Activated B cell treated with CpG ODN at 0.5 μM for 24 hours (primary cell): ENCODE results near the gene DNAAF3. TPM values are rescaled to one million over a fixed set of nuclear protein-coding genes. Genes with fewer than 3 reads are reported as not detected.

Experiments used
- ATAC-seq: fragments of 200-7000 bp; cut with Tn5 transposase; one replicate; pipeline ENCODE4 v1.10.0; 2021; ENCODE audit warnings: low read depth, mild to moderate bottlenecking, moderate library complexity
- CTCF ChIA-PET: fragments of 350-600 bp; sonication (Branson Sonifier 250); formaldehyde crosslinking; loops from one replicate; lab custom pipeline; 2021; ENCODE audit warnings: antibody characterized with exemption; lab: Charles Lee
- POLR2A ChIA-PET: fragments of 350-600 bp; sonication (Branson Sonifier 250); formaldehyde crosslinking; loops from one replicate; lab custom pipeline; 2021; ENCODE audit warnings: antibody characterized with exemption; lab: Charles Lee
- DNase-seq: peaks from one replicate; pipeline ENCODE4 v3.0.0; 2022
- H3K27ac Mint-ChIP-seq: one replicate; pipeline ENCODE4 v1.8.0; 2020; ENCODE audit warnings: mixed read lengths
- H3K27me3 Mint-ChIP-seq: one replicate; pipeline ENCODE4 v1.8.0; 2021; ENCODE audit warnings: mixed read lengths
- H3K36me3 Mint-ChIP-seq: one replicate; pipeline ENCODE4 v1.8.0; 2021; ENCODE audit warnings: low read depth, mixed read lengths
- H3K4me1 Mint-ChIP-seq: one replicate; pipeline ENCODE4 v1.8.0; 2021; ENCODE audit warnings: mixed read lengths
- H3K4me3 Mint-ChIP-seq: one replicate; pipeline ENCODE4 v1.8.0; 2020; ENCODE audit warnings: mild to moderate bottlenecking, mixed read lengths
- H3K9me3 Mint-ChIP-seq: one replicate; pipeline ENCODE4 v1.8.0; 2020; ENCODE audit warnings: mixed read lengths
- intact Hi-C: fragments of 100-400 bp; cut with micrococcal nuclease; formaldehyde crosslinking; loops from one replicate; pipeline ENCODE4 v1.15.1; 2024
- total RNA-seq: library from RNA; stranded (reverse); gene quantifications from 2 replicates; pipeline ENCODE4 v1.2.3, GENCODE V29; 2022
- TF ChIP-seq, protein P1 (sequence below): fragments of 200-600 bp; IDR thresholded peaks from one replicate; pipeline ENCODE4 v1.8.0; 2022; ENCODE audit warnings: antibody characterized with exemption, mild to moderate bottlenecking

DNAAF3 gene
- total RNA-seq, 1 donor from 2014 or later = not detected

DNA sequence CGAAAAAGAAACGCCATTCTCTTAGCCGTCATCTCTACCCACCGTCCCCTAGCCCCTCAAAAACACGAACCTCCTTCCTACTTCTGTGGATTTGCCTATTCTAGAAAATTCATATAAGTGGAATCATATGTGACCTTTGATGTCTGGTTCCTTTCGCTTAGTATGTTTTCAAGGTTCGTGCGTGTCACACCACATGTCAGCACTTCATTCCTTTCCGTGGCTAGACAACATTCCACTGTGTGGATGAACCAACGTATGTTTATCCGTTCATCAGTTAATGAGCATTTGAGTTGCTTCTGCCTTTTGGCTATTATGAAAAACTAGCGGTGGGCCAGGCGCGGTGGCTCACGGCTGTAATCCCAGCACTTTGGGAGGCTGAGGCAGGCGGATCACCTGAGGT is 35.0 kb downstream of the DNAAF3 start:
- Mint-ChIP-seq H3K36me3 (no peaks in the 10 kb centered on the region), H3K4me1 (peaks cover 5% of the 10 kb centered on the region), H3K27ac (no peak overlapping the region), H3K27me3 (peaks cover 36% of the 10 kb centered on the region), H3K9me3 (no peaks in the 10 kb centered on the region), H3K4me3 (no peak overlapping the region)
- ATAC-seq = no peak
- TF ChIP-seq, protein P1, sequence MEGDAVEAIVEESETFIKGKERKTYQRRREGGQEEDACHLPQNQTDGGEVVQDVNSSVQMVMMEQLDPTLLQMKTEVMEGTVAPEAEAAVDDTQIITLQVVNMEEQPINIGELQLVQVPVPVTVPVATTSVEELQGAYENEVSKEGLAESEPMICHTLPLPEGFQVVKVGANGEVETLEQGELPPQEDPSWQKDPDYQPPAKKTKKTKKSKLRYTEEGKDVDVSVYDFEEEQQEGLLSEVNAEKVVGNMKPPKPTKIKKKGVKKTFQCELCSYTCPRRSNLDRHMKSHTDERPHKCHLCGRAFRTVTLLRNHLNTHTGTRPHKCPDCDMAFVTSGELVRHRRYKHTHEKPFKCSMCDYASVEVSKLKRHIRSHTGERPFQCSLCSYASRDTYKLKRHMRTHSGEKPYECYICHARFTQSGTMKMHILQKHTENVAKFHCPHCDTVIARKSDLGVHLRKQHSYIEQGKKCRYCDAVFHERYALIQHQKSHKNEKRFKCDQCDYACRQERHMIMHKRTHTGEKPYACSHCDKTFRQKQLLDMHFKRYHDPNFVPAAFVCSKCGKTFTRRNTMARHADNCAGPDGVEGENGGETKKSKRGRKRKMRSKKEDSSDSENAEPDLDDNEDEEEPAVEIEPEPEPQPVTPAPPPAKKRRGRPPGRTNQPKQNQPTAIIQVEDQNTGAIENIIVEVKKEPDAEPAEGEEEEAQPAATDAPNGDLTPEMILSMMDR = no peak
- ChIA-PET POLR2A (no interaction called here), CTCF (no interaction called here)
- intact Hi-C loops = no loop called here
- no peak for DNase-seq

DNA sequence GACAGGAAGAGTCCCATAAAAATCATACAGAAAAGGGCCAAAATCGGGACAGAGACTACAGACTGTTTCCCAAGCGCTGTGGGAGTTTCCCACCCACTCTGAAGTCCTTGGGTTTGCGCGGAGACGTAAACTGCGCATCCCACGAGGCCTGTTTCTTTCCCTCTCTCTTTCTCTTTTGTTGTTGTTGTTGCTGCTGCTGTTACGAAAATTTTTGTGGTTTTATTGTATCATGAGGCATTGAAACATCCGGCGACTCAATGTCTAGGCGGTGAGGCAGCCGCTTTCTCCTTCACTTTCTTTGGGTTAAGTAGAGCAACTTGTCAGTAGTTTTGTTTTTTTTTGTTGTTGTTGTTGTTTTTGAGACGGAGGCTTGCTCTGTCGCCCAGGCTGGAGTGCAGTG is 47.4 kb downstream of the DNAAF3 start:
- peak overlapping the region; percentile 64 for H3K4me3 Mint-ChIP-seq
- ChIA-PET CTCF (interaction anchor here (1.4 kb wide), 1 partner anchor 348 kb away, joined by 3 read pairs; no protein-coding TSS in a partner anchor), POLR2A (interaction anchor here (1.4 kb wide), 1 partner anchor 161 kb away, joined by 3 read pairs; no protein-coding TSS in a partner anchor)
- DNase-seq (no peak), ATAC-seq (no peak)
- intact Hi-C loops = no loop called here
- peaks cover 44% of the 10 kb centered on the region for H3K4me1 Mint-ChIP-seq
- TF ChIP-seq, protein P1 = no peak
- H3K9me3 Mint-ChIP-seq = no peaks in the 10 kb centered on the region
- H3K27ac Mint-ChIP-seq = no peak overlapping the region
- peaks cover 8% of the 10 kb centered on the region for H3K27me3 Mint-ChIP-seq
- H3K36me3 Mint-ChIP-seq = peaks cover 17% of the 10 kb centered on the region

DNA sequence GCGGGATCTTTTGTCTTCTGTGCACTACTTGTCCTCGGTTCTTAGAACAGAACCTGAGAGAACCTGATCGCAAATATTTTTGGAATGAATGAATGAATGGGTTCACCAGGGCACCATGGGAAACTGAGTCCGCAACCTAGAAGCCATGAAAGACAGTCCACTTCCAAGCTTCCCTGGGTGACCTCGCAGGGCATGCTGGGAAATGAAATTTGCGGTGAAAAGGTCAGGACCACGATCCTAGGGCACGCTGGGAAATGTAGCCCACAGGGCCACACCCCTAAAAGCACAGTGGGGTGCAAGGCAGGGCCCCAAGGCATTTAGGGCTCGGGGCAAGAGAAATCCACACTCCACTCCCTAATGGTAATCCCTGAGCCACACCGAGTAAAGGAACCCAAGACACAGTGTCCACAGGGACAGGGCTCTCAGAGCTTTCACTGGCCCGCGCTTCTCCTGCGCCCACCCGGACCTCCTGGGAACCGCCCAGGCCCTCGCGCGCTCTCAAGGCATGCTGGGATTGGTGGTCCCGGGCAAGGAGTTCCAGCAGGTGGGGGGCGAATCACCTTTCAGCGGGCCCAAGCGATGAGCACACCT is 47.9 kb downstream of the DNAAF3 start:
- ChIA-PET POLR2A (interaction anchor here (0.5 to 2.5 kb wide), 9 partner anchors 56 to 742 kb away, joined by 3 to 16 read pairs (median 4); partner anchors contain the start of genes FIZ1, KMT5C, RDH13 and UBE2S), CTCF (interaction anchor here (1.0 to 1.7 kb wide), 3 partner anchors 23 to 385 kb away, joined by 3 to 6 read pairs (median 3); no protein-coding TSS in a partner anchor)
- ATAC-seq (no peak), DNase-seq (no peak)
- intact Hi-C loops = no loop called here
- TF ChIP-seq, protein P1 = no peak
- H3K9me3 Mint-ChIP-seq = no peaks in the 10 kb centered on the region
- peaks cover 48% of the 10 kb centered on the region for H3K4me1 Mint-ChIP-seq
- peaks cover 17% of the 10 kb centered on the region for H3K36me3 Mint-ChIP-seq
- peaks cover 3% of the 10 kb centered on the region for H3K27me3 Mint-ChIP-seq
- peak overlapping the region; percentile 97 for H3K4me3 Mint-ChIP-seq
- peak overlapping the region; percentile 83 for H3K27ac Mint-ChIP-seq

DNA sequence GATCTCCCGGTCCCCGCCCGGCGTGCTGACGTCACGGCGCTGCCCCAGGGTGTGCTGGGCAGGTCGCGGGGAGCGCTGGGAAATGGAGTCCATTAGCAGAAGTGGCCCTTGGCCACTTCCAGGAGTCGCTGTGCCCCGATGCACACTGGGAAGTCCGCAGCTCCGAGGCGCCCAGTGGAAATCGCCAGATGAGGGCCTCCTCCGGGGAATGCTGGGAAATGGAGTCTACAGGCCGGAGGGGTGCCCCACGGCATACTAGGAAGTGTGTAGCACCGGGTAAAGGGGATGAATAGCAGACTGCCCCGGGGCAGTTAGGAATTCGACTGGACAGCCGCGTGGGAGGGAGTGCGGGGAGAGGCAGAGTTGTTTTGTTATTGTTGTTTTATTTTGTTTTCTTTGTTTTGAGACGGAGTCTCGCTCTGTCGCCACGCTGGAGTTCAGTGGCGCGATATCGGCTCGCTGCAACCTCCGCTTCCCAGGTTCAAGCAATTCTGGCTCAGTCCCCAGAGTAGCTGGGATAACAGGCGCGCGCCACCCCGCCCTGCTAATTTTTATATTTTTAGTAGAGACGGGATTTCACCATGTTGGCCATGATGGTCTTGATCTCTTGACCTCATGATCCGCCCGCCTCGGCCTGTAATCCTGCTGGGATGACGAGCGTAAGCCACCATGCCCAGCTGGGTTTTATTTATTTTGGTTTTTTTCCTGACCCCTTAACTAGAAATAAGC is 48.6 kb downstream of the DNAAF3 start:
- intact Hi-C loops = loop anchor here (1.0 kb wide), 7 partner anchors 55 to 1003 kb away; partner anchors contain the start of genes LENG8, PPP6R1, PRPF31 and RDH13
- DNase-seq = peak; percentile 96
- ChIA-PET CTCF (interaction anchor here (1.0 to 1.7 kb wide), 3 partner anchors 23 to 386 kb away, joined by 3 to 6 read pairs (median 3); no protein-coding TSS in a partner anchor), POLR2A (interaction anchor here (0.5 to 2.5 kb wide), 12 partner anchors 14 to 741 kb away, joined by 3 to 16 read pairs (median 4); partner anchors contain the start of genes FIZ1, KMT5C, RDH13 and UBE2S)
- H3K4me3 Mint-ChIP-seq = peak overlapping the region; percentile 97
- TF ChIP-seq, protein P1 = no peak
- H3K4me1 Mint-ChIP-seq = peaks cover 55% of the 10 kb centered on the region
- peak; percentile 93 for ATAC-seq
- H3K9me3 Mint-ChIP-seq = no peaks in the 10 kb centered on the region
- H3K27ac Mint-ChIP-seq = peak overlapping the region; percentile 83
- H3K36me3 Mint-ChIP-seq = peaks cover 17% of the 10 kb centered on the region
- no peaks in the 10 kb centered on the region for H3K27me3 Mint-ChIP-seq
